OCI-M2 (cell line): Measurements from ENCODE around the gene FAM98B.

Source experiments
- DNase-seq: peaks from one replicate; lab custom pipeline; 2025; ENCODE audit not compliant: unreplicated experiment; lab: John Stamatoyannopoulos, UW

FAM98B gene

DNA sequence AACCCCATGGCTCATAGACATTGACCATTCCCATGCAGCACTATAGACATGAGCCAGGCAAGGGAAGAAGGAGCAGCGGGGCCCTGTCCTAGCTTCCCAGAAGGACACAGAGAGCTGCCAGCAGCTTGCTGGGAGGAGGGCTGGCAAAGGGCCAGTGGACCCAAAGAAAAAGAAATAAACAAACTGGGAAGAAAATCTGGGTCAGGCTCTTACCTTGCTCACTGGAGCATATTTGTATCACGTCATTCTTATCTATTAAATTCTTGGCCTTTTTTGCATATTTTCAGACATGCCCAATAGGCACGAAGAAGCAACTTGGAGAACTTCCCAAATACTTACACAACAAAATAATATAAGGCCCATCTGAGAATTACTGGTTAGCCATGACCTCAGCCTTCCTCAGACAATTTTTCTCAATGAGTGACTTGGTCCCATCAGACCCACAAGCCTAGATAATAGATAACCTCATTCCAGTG is 82.3 kb downstream of the FAM98B start:
- DNase-seq: no peak
